GM12801 (cell line): ENCODE data around the gene ATMIN.

ENCODE experiments used
- TF ChIP-seq, protein P1 (sequence below): IDR thresholded peaks from one replicate; pipeline ENCODE4 v1.5.1; 2011; ENCODE audit warnings: control low read depth; ENCODE audit not compliant: insufficient read length; ENCODE audit errors: extremely low read depth

Gene ATMIN

DNA sequence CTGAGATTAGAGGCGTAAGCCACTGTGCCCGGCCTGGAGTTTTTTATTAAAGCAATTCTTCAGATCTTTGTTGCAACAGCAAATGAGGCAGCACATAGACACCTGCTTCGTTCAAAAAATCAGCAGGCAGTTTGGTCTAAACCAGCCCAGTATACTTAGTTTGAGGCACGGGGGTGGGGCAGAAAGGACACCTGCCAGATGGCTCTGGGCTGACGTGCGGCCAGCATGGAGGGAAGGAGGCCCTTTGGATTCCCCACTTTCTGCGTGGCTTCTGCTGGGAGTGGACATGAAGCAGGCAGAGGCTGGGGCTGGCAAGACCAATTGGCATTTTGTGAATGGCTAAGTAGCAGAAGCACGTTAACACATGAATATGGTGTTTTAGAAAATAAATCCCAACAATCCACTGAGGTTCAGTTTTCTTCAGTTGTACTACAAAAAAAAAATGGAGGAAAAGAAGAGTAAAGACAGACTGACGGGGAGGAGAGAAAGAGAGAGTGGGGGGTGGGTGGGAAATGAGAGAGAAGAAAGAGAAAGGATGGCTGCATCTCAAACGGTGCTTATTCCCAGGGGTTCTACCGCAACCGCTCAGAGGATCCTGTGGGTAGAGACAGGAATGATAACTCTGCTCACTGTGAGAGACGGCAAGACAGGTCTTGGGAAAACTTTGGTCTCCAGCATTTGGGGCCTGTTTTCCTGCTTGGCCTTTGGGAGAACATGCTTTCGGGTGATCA lies 25.1 kb downstream of the ATMIN start:
- TF ChIP-seq, protein P1, sequence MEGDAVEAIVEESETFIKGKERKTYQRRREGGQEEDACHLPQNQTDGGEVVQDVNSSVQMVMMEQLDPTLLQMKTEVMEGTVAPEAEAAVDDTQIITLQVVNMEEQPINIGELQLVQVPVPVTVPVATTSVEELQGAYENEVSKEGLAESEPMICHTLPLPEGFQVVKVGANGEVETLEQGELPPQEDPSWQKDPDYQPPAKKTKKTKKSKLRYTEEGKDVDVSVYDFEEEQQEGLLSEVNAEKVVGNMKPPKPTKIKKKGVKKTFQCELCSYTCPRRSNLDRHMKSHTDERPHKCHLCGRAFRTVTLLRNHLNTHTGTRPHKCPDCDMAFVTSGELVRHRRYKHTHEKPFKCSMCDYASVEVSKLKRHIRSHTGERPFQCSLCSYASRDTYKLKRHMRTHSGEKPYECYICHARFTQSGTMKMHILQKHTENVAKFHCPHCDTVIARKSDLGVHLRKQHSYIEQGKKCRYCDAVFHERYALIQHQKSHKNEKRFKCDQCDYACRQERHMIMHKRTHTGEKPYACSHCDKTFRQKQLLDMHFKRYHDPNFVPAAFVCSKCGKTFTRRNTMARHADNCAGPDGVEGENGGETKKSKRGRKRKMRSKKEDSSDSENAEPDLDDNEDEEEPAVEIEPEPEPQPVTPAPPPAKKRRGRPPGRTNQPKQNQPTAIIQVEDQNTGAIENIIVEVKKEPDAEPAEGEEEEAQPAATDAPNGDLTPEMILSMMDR = no peak

DNA sequence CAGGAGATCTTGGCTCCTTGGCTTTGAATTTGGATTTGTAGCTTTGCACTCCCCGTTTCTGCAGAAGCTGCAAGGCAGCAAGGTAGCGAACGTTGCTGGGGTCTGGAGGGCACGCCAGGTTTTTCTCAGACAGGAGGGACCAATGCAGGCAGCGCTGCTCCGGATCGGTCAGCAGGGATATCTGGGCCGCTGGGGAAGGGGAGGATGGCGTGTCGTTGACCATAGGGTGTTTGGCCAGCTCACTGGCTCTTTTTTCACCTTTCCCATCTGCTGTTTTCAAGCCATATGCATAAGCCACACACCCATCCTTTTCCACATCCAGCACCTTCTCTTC lies 25.6 kb downstream of the ATMIN start:
- TF ChIP-seq, protein P1 = no peak

DNA sequence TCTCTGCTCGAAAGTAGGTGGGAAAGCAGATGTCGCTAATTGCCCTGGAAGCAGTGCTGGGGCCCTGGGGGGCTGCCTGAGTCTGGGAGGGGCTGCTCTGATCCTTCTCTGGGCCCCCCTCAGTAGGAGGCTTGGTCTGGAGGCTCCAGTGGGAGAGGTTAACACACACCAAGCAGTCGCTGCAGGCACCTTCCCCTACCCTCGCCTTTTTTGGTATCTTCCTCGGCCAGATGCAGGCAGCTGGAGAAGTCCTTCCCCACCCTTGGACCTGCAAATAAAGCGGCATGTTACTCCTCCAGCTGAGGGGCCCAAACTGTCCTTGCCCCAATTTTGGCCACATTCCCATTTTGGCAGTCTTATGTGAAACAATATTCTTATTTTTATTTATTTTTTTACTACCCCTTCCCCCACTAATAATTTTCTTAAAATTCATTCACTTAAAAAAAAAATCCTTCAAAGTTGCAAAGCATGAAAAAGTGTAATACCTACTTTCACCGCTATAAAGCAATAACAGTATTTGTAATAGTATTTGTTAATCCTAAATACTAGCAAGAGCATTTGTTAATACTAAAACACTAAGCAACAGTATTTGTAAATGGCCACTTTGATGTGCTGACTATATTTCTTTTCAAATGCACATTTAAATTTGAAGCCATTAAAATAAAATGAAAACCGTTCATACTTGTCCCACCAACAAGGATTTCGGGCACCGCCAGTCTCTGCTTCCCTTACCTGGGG lies 26.4 kb downstream of the ATMIN start:
- TF ChIP-seq, protein P1 = no peak

DNA sequence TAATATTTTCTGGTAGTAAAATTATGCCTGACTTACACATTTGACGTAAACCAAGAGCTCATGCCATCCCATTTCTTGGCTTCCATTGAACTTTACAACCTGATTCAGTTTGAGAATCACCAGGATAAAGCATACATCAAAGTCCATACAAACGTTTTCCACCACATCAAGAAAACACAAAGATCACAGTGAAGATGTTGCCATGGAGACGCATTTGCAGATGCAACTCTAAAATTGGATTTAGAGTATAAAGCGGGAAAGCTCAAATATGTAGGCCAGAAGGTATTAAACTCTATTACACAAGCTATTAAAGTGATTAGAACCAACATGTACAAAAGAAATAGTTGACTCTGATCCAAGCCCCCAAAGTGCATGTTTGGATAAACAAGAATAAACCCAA lies 31.0 kb downstream of the ATMIN start:
- TF ChIP-seq, protein P1 = no peak

DNA sequence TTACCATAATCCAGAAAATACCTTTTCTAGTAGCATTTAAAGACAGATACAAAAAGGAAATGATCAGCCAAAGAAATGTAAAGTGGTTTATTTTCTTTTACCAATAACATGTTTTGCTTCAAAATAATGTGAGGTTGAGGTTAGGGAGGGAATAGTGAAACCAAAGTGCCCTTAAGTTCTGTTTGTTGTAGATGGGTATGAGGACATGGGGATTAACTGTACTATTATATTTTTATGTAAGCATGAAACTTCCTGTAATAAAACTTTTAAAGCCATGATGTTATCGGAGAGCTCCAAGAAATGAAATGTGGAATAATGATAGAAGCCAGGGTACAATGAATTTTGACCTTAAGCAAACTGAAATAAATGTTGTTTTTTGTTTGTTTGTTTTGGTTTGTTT lies 31.5 kb downstream of the ATMIN start:
- TF ChIP-seq, protein P1 = no peak

DNA sequence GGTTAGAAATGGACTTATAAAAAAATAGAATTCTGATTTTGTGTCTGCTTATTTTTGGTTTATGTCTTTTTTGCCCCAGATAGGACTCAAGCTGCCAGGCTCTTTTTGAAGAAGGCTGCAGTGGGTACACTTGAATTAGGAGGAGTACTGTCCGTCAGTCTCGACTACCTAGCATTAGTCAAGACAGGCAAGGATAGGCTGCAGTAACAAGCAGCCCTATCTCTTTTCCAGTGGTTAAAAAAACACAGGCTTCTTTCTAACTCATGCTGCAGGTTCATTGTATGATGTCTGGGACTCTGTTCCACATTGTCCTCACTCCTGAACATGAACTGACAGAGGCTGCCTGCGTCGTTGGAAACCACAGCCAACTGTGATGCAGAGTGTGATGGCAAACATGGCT lies 33.4 kb downstream of the ATMIN start:
- TF ChIP-seq, protein P1 = no peak

DNA sequence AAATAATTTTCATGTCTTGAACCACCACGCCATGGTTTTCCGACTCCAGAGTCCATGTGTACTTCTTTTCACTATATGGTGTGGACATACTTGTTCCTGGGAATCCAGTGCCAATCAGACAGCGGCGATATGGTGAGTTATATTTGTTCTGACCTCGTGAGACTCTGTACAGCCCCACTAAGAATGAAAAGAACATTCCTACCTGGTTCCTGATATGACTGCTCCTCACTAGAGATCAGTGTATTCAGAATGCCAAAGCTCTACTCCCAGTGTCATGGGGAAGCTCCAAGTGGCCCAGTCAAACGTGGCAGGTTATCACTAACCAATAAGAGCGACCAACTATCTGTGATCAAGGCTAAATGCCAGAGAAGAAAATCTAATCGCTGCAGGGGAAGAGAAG lies 35.3 kb downstream of the ATMIN start:
- TF ChIP-seq, protein P1 = no peak
